Activated B cell treated with CpG ODN at 0.5 μM for 24 hours (primary cell): ENCODE results near the gene BCORL1. TPM values are rescaled to one million over a fixed set of nuclear protein-coding genes. Genes with fewer than 3 reads are reported as not detected.

Source experiments
- ATAC-seq: fragments of 200-7000 bp; cut with Tn5 transposase; one replicate; pipeline ENCODE4 v1.10.0; 2021; ENCODE audit warnings: low read depth, mild to moderate bottlenecking, moderate library complexity
- CTCF ChIA-PET: fragments of 350-600 bp; sonication (Branson Sonifier 250); formaldehyde crosslinking; loops from one replicate; lab custom pipeline; 2021; ENCODE audit warnings: antibody characterized with exemption; lab: Charles Lee
- POLR2A ChIA-PET: fragments of 350-600 bp; sonication (Branson Sonifier 250); formaldehyde crosslinking; loops from one replicate; lab custom pipeline; 2021; ENCODE audit warnings: antibody characterized with exemption; lab: Charles Lee
- DNase-seq: peaks from one replicate; pipeline ENCODE4 v3.0.0; 2022
- H3K27ac Mint-ChIP-seq: one replicate; pipeline ENCODE4 v1.8.0; 2020; ENCODE audit warnings: mixed read lengths
- H3K27me3 Mint-ChIP-seq: one replicate; pipeline ENCODE4 v1.8.0; 2021; ENCODE audit warnings: mixed read lengths
- H3K36me3 Mint-ChIP-seq: one replicate; pipeline ENCODE4 v1.8.0; 2021; ENCODE audit warnings: low read depth, mixed read lengths
- H3K4me1 Mint-ChIP-seq: one replicate; pipeline ENCODE4 v1.8.0; 2021; ENCODE audit warnings: mixed read lengths
- H3K4me3 Mint-ChIP-seq: one replicate; pipeline ENCODE4 v1.8.0; 2020; ENCODE audit warnings: mild to moderate bottlenecking, mixed read lengths
- H3K9me3 Mint-ChIP-seq: one replicate; pipeline ENCODE4 v1.8.0; 2020; ENCODE audit warnings: mixed read lengths
- CTCF ChIP-seq: fragments of 200-600 bp; IDR thresholded peaks from one replicate; pipeline ENCODE4 v1.8.0; 2022; ENCODE audit warnings: antibody characterized with exemption, mild to moderate bottlenecking
- intact Hi-C: fragments of 100-400 bp; cut with micrococcal nuclease; formaldehyde crosslinking; loops from one replicate; pipeline ENCODE4 v1.15.1; 2024
- total RNA-seq: library from RNA; stranded (reverse); gene quantifications from 2 replicates; pipeline ENCODE4 v1.2.3, GENCODE V29; 2022

Gene BCORL1
- total RNA-seq, 1 donor from 2014 or later: 8.0 TPM

GRCh38 chrX:129953334-129953648 lies 29.1 kb upstream of the BCORL1 start:
- ChIA-PET POLR2A (interaction anchor here (0.8 to 2.3 kb wide), 4 partner anchors 8 to 225 kb away, joined by 3 to 10 read pairs (median 3); no protein-coding TSS in a partner anchor), CTCF (no interaction called here)
- H3K4me3 Mint-ChIP-seq: peak overlapping the region; percentile 87
- peaks cover 2% of the 10 kb centered on the region for H3K27me3 Mint-ChIP-seq
- peaks cover 3% of the 10 kb centered on the region for H3K36me3 Mint-ChIP-seq
- no peak for DNase-seq
- ATAC-seq: no peak
- peaks cover 26% of the 10 kb centered on the region for H3K4me1 Mint-ChIP-seq
- intact Hi-C loops: no loop called here
- TF ChIP-seq CTCF: no peak
- H3K27ac Mint-ChIP-seq: no peak overlapping the region
- H3K9me3 Mint-ChIP-seq: no peaks in the 10 kb centered on the region

GRCh38 chrX:129953881-129954280 lies 28.6 kb upstream of the BCORL1 start:
- Mint-ChIP-seq H3K27me3 (peaks cover 2% of the 10 kb centered on the region), H3K36me3 (peaks cover 3% of the 10 kb centered on the region), H3K4me1 (peaks cover 27% of the 10 kb centered on the region), H3K4me3 (peak overlapping the region; percentile 55), H3K9me3 (no peaks in the 10 kb centered on the region), H3K27ac (no peak overlapping the region)
- ChIA-PET POLR2A (interaction anchor here (0.9 to 2.3 kb wide), 3 partner anchors 7 to 225 kb away, joined by 3 to 10 read pairs (median 3); no protein-coding TSS in a partner anchor), CTCF (no interaction called here)
- ATAC-seq (no peak), DNase-seq (no peak)
- intact Hi-C loops: no loop called here
- no peak for TF ChIP-seq CTCF

- H3K4me3 Mint-ChIP-seq: no peak overlapping the region
Measured at GRCh38 chrX:129954804-129955203, 27.6 kb upstream of the BCORL1 start.

GRCh38 chrX:129955682-129956081 lies 26.8 kb upstream of the BCORL1 start:
- Mint-ChIP-seq H3K4me1 (peaks cover 27% of the 10 kb centered on the region), H3K27ac (peak overlapping the region; percentile 53), H3K36me3 (peaks cover 3% of the 10 kb centered on the region), H3K9me3 (no peaks in the 10 kb centered on the region), H3K27me3 (peaks cover 2% of the 10 kb centered on the region), H3K4me3 (no peak overlapping the region)
- no peak for ATAC-seq
- POLR2A ChIA-PET: interaction anchor here (0.7 to 2.0 kb wide), 3 partner anchors 23 to 175 kb away, joined by 4 to 5 read pairs (median 5); no protein-coding TSS in a partner anchor
- CTCF ChIA-PET: no interaction called here
- intact Hi-C loops: loop anchor here (2.0 kb wide), 1 partner anchor 23 kb away; no protein-coding TSS in a partner anchor
- DNase-seq: no peak
- TF ChIP-seq CTCF: no peak

More at GRCh38 chrX:129954804-129955203, 27.6 kb upstream of the BCORL1 start:
- TF ChIP-seq CTCF: no peak
- H3K27ac Mint-ChIP-seq: no peak overlapping the region
- H3K4me1 Mint-ChIP-seq: peaks cover 27% of the 10 kb centered on the region
- no peak for DNase-seq
- ATAC-seq: no peak
- ChIA-PET CTCF (no interaction called here), POLR2A (no interaction called here)
- H3K9me3 Mint-ChIP-seq: no peaks in the 10 kb centered on the region
- H3K36me3 Mint-ChIP-seq: peaks cover 3% of the 10 kb centered on the region
- H3K27me3 Mint-ChIP-seq: peaks cover 2% of the 10 kb centered on the region
- intact Hi-C loops: no loop called here

- no peak for DNase-seq
- Mint-ChIP-seq H3K4me3 (peak overlapping the region; percentile 32), H3K27ac (no peak overlapping the region), H3K27me3 (peaks cover 2% of the 10 kb centered on the region), H3K4me1 (peaks cover 28% of the 10 kb centered on the region), H3K9me3 (no peaks in the 10 kb centered on the region), H3K36me3 (peaks cover 3% of the 10 kb centered on the region)
- ChIA-PET POLR2A (interaction anchor here (0.7 to 2.0 kb wide), 4 partner anchors 22 to 175 kb away, joined by 3 to 5 read pairs (median 4); no protein-coding TSS in a partner anchor), CTCF (no interaction called here)
- TF ChIP-seq CTCF: no peak
- intact Hi-C loops: loop anchor here (2.0 kb wide), 1 partner anchor 23 kb away; no protein-coding TSS in a partner anchor
- ATAC-seq: no peak
Measured at GRCh38 chrX:129956145-129956544, 26.3 kb upstream of the BCORL1 start.
